ENCODE data around the gene MYO15B.
"Not testable (repeated sequence)": the region's sequence is repeated elsewhere in the genome, so short reads cannot be mapped to it uniquely, and the experiment has no call there.

Gene MYO15B

DNA sequence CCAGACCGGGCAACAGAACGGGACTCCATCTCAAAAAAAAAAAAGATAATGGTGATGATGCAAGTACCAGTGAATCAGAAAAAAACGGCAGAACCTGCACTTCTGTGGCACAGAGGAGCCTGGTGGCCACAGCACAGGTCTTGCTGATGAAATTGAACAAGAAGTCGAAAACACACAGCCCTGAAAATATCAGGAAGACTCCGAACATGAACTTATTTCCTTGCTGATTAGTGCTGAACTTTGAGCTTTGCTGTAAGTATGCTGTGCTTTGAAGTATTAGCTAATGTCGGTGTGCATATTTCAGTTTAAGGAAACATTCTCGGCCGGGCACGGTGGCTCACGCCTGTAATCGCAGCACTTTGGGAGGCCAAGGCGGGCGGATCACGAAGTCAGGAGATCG lies 10.9 kb upstream of the MYO15B start:
- DNase-seq, result no peak

DNA sequence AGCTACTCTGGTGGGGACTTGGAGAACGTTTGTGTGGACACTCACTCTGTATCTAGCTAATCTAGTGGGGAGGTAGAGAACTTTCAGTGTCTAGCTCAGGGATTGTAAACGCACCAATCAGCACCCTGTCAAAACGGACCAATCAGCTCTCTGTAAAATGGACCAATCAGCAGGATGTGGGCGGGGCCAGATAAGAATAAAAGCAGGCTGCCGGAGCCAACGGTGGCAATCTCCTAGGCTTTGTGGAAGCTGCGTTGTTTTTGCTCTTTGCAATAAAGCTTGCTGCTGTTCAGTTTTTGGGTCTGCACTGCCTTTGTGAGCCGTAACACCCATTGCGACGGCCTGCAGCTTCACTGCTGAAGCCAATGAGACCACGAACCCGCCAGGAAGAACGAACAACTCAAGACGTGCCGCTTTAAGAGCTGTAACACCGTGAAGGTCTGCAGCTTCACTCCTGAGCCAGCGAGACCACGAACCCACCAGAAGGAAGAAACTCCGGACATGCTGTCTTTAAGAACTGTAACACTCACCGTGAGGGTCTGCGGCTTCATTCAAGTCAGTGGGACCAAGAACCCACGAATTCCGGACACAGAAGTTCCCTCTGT lies 6.4 kb upstream of the MYO15B start:
- DNase-seq, result peak; percentile 48

DNA sequence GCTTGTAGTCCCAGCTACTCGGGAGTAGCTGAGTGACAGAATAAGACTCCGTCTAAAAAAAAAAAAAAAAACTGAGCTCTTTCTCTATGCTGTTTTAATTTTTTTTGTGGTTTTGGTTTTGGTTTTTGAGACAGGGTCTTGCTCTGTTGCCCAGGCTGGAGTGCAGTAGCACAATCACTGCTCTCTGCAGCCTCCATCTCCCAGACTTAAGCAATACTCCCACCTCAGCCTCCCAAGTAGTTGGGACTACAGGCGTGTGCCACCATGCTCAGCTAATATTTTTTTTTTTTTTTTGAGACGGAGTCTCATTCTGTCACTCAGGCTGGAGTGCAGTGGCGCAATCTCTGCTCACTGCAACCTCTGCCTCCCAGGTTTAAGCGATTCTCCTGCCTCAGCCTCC lies 4.4 kb upstream of the MYO15B start:
- not testable (repeated sequence) for DNase-seq

DNA sequence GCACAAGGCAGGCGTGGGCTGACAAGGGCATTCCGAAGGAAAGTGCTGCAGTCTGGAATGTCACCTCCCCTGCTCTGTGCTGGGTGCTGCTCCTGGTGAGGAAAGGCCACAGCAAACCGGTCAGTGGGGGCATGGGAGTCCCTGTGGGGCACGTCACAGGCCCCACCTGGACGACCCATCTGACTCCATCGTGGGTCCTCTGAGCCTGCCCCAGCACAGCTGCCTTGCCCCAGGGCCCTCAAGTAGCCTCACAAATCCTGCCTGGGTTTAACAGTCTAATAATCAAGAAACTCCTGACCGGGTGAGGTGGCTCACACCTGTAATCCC lies 2.8 kb upstream of the MYO15B start:
- no peak for DNase-seq

GRCh38 chr17:75588596-75589011 lies 1.0 kb downstream of the MYO15B start:
- no peak for DNase-seq

GRCh38 chr17:75589012-75589918 lies 1.7 kb downstream of the MYO15B start:
- DNase-seq, result peak; percentile 95

- no peak for DNase-seq
Measured at GRCh38 chr17:75589919-75590303, 2.3 kb downstream of the MYO15B start.

DNA sequence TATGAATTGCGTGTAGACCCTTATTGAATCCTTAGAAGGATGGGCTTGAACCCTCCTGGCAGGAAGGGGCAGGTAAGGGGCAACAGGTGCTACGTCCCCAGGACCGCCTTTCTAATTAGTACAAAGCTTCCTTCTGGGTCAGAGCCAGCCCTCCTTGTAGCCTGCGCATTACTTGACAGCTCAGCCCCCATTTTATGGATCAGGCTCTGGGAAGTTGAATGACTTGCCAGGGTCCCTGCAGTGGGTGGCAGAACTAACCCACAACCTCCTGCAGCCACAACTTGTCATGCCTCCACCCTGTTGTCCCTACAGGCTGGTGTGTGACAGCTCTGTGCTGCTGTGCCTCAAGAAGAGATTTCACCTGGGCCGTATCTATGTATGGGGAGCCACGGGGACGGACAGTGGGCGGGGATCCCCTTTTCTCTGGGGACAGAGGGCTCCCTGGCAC lies 2.7 kb downstream of the MYO15B start:
- no peak for DNase-seq

GRCh38 chr17:75590849-75591721 lies 3.5 kb downstream of the MYO15B start:
- no peak for DNase-seq

DNA sequence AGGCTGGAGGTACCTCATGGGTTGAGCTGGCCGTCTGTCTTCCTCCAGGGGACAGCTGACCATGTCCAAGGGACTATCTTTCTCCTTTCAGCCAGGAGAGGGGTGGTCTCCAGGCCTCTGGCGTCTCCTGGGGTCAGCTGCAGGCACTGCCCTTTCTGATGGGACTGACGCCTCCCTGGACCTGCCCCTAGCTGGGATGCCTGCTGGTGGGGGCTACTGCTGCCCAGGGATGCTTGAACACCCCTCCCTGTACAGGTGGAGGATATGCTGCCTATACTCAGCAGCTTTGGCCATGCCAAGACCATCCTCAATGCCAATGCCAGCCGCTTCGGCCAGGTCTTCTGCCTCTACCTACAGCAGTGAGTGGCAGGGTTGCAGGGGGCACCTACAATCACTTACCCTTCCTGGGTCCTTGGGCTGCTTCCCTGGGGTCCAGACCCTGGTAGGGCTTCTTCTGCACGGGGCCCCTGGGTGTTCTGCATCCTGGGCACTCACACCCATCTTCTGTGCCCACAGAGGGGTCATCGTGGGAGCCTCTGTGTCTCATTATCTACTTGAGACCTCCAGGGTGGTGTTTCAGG lies 4.2 kb downstream of the MYO15B start:
- no peak for DNase-seq

- no peak for DNase-seq
Measured at GRCh38 chr17:75592348-75593020, 4.9 kb downstream of the MYO15B start.

DNA sequence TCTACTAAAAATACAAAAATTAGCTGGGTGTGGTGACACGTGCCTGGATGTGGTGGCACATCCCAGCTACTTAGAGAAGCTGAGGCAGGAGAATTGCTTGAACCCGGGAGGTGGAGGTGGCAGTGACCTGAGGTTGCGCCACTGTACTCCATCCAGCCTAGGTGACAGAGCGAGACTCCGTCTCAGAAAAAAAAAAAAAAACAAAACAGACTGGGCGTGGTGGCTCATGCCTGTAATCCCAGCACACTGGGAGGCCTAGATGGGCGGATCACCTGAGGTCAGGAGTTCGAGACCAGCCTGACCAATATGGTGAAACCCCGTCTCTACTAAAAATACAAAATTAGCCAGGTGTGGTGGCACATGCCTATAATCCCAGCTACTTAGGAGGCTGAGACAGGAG lies 5.8 kb downstream of the MYO15B start:
- not testable (repeated sequence) for DNase-seq

- no peak for DNase-seq
Measured at GRCh38 chr17:75594499-75595283, 7.1 kb downstream of the MYO15B start.

DNA sequence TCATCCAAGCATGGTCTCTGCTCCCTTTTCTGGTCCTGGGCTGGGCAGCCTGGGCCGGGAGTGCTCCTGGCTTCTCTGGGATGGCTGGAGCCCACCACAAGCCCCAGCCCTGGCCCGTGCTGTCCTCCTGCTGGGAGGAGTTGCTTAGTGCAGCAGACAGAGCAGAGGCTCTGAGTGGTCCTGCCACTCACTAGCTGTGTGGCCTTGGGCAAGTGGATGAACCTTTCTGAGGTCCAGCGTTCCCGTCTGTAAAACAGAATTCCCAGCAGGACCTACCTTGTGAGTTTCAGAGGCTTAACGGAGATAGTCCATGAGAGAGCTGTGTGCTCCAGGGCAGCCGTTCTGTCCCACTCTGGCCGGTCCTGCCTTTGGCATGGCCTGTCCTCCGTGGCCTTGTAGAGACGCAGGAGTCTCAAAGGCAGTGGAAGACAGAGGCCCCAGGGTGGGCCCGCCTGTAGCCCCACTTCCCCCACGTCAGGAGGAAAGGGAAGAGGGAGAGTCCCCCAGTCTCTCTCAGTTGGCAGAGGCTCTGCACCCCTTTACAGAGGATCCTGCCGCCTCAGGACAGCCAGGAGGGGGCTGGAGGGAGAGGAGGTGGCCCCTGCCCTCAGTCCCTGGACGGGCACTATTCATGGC lies 7.8 kb downstream of the MYO15B start:
- no peak for DNase-seq

DNA sequence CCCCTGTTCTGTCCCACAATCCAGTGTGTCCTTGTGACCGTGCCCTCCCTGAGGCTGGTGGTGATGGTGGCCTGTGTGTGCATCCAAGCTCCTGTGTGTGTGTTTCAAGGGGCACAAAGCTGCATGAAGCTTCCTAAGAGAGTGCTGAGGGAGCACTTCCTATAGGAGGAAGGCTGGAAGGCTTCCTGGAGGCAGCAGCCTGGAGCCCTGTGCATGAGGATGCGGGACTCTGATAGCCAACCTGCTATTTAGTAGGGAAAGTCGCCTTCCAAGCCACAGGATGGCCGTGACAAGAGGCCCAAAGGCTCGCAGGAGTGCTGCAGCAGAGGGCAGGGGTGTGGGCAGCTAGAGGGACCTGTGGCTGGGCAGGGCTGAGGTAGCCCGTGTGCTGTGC lies 8.3 kb downstream of the MYO15B start:
- no peak for DNase-seq

- no peak for DNase-seq
Measured at GRCh38 chr17:75596320-75597087, 8.9 kb downstream of the MYO15B start.

- peak; percentile 65 for DNase-seq
Measured at GRCh38 chr17:75601057-75601987, 13.7 kb downstream of the MYO15B start.

DNA sequence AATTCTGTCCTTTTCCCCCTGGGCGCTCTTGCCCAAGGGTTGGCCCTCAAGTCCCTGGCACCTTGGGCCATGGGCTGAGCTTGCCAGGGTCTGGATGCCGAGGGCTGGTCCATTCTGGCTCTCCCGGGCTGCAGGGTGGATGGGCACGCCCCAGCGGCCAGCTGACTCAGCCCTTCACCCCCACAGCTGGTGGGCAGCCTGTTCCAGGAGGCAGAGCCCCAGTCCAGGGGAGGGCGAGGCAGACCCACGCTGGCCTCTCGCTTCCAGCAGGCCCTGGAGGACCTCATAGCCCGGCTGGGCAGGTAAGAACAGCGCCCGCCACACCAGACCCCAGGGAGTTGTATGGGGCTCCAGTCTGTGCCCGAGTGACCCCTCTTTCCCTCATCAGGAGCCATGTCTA lies 15.0 kb downstream of the MYO15B start:
- no peak for DNase-seq

GRCh38 chr17:75603123-75603522 lies 15.5 kb downstream of the MYO15B start:
- no peak for DNase-seq

All from activated CD4-positive, alpha-beta T cell treated with anti-CD3 and anti-CD28 coated beads, Interleukin-10, Interleukin-2, amounts not matched to agents 100 ng/mL and 50 ng/mL, durations not matched to agents 16 hours and 8 hours (primary cell).